ENCODE measurements around the gene PAQR5.
"Not testable (repeated sequence)": the region's sequence is repeated elsewhere in the genome, so short reads cannot be mapped to it uniquely, and the experiment has no call there.

The PAQR5 gene

DNA sequence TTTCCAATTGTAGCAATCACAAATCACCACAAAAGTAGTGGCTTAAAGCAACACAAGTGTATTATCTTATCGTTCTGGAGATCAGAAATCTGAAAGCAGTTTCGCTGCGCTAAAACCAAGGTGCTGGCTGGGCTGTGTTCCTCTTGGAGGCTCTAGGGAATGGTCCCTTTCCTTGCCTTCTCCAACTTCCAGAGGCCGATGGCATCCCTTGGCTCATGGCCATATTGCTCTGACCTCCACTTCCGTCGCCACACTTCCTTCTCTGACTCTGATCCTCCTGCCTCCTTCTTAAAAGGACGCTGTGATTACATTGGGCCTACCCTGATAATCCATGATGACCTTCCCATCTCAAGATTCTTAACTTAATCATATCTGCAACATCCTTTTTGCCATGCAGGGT is 10.7 kb upstream of the PAQR5 start:
- TF ChIP-seq CTCF (IDR thresholded peaks at IDR 0.05; ENCODE audit: extremely low read depth, missing control alignments) = no peak
- no peak for DNase-seq (ENCODE audit: low spot score)

DNA sequence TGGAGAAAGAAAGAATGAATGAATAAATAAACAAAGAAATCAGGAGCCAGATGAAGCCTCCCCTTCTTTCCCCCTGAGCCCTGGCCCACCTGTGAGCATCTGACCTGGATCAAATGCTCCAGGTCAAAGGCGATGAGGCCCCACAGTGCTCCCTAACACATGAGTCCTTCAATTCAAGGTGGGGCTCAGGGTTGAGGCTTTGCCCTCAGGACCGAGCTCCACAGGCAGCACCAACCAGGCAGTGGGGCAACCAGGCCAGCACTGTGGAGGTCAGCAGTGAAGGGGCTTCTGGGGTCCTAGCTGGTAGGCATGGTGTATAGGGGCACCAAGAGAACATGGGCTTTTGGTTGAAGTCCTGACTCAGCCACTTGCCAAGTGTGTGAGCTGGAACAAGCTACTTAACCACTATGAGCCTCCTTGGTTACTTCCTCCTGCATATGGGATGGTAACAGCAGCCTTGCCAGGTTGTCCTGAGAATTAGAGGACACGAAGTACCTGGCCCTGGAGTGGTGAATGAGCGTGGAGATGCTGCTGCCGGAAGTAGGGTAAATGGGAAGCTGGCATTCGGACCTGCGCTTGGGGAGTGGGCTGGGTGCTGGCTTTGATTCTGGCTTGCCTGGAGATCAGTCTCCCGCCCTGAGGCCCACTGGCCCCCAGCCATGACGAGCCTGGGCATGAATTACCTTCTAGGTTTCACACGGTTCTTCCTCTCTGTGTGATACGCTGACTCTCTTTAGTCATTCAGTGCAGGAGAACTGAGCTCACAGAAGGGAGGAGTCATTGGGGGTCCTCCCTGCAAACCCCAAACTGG is 10.0 kb upstream of the PAQR5 start:
- TF ChIP-seq CTCF (IDR thresholded peaks at IDR 0.05; ENCODE audit: extremely low read depth, missing control alignments) = no peak
- DNase-seq (ENCODE audit: low spot score) = no peak

DNA sequence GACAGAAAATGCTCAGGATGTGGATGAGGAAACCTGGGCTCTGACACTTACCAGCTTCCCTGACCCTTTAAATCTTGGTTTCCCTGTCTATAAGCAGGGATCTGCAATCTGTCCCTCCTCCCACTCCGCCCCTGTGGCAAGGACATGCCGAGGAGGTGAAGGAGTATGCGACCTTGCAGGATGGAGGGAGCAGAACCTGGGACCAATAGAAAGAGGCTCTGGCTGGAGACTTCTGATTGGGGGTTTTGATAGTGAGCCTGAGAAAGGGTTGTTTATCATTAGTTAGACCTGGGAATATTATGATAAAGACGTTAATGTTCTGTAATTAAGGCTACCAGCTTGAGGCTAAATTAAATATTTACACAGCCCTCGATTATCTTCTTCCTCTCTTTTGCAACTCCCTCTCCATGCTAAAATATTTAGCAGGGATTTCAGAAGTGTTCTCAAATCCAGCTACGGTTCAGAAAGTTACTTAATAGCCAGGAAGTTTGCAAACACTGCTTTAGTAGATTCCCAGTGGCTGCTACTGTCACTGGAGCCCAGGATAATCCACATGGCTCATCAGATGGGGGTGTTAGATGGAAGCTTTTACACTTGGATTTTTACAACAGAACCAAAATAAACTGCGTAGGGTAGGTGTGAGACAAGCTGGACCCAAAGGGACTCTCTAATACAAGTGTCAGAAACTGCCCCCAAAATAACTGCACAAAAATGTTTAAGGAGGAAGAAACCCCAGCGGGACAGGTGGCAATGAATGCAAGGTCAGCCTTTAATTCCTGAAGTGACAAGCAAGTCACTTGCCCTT is 9.2 kb upstream of the PAQR5 start:
- no peak for DNase-seq (ENCODE audit: low spot score)
- no peak for TF ChIP-seq CTCF (IDR thresholded peaks at IDR 0.05; ENCODE audit: extremely low read depth, missing control alignments)

DNA sequence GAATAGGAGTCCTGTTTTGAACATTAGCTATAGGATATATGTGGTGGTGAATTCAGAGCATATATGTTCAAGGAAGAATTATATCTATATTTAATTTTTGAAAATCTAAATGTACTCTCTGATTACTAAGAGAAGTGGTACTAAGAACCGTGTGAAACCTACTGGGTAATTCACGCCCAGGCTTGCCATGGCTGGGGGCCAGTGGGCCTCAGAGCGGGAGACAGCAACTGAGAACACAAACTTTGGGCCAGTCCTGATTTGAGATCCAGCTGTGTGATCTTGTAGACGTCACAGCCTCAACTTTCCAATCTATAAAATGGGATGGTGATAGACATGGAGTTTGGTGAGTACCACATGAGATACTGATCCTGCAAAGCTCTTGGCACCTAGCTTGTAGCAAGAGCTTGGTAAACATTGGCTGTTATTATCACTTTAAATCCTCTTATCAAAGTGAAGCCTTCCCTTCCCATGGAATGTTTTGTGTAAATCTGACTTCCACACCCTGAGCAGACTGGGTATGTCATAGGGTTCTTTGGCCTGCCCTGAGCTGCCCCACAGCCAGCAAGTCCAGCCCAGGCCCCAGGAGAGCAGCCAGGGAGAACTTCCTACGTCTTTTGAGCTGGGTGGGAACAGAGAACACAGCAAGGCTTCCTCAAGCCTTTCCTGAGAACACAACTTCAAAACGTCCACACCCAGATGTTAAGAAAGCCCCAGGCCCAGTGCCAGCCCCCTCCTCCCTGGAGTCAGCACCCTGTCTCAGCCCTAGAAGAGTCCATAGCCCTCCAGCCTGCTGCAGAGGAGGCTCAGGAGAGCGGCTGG is 8.2 kb upstream of the PAQR5 start:
- DNase-seq (ENCODE audit: low spot score) = no peak
- TF ChIP-seq CTCF (IDR thresholded peaks at IDR 0.05; ENCODE audit: extremely low read depth, missing control alignments) = no peak

DNA sequence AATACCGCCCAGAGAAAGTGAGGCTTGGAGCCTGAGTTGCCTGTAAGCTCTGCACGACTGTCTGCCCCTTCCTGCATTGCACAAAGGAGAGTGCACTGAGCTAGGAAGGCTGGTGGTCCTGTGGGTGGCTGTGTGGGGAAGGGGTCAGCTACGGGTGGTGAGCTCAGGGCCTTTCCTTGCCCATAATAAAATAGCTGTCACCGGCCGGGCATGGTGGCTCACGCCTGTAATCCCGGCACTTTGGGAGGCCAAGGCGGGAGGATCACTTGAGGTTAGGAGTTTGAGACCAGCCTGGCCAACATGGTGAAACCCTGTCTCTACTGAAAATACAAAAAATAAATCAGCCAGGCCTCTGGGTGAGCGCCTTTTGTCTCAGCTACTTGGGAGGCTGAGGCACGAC is 7.1 kb upstream of the PAQR5 start:
- DNase-seq (ENCODE audit: low spot score) = not testable (repeated sequence)

- DNase-seq (ENCODE audit: low spot score) = no peak
- TF ChIP-seq CTCF (IDR thresholded peaks at IDR 0.05; ENCODE audit: extremely low read depth, missing control alignments) = no peak
These were observed 5.8 kb upstream of the PAQR5 start for GRCh38 chr15:69292826-69293420.

DNA sequence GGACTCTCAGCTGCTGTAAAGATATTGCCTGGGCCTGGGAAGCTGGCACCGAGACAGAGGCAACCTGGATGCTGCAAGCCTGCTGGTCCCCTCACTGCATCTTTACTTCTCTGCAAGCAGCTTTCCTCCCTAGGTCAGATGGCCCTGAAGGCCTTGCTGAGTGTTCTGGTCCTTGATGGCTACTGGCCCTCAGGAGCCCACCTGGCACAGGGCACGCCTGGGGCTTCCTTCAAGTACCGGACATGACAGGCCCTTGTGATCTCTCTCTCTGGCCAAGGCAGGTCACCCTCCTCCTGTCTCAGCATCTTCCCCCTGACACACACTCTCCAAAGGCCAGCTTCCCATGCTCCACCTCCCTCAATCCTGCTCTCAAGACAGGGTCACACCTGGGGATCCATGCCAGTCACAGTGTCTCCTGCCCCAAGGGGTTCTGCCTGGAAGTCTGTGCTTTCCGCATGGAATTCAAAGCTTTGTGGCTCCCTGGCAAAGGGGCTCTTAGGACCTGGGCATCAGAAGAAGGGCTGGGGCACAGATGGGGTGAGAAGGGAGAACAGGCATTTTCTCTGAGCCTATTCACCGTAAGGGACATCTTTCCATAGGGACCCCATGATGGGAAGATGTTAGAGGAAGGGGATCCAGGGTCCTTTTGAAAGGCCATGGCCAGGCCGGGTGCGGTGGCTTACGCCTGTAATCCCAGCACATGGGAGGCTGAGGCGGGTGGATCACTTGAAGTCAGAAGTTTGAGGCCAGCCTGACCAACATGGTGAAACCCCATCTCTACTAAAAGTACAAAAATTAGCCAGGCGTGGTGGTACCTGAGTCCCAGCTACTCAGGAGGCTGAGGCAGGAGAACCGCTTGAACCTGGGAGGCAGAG is 4.7 kb upstream of the PAQR5 start:
- no peak for TF ChIP-seq CTCF (IDR thresholded peaks at IDR 0.05; ENCODE audit: extremely low read depth, missing control alignments)
- DNase-seq (ENCODE audit: low spot score) = no peak
